WERI-Rb-1 (cell line): ENCODE measurements around the gene BCAS2.
A peak's percentile ranks its signal among the peaks of the same experiment; 100 is the strongest.

Experiments used
- DNase-seq: peaks from one replicate; pipeline ENCODE4 v3.0.0-alpha.2; 2020
- H3K27ac ChIP-seq: fragments of 250-450 bp; sonication (Bioruptor Pico); 2 replicates; pipeline ENCODE4 v1.5.1; 2020; ENCODE audit warnings: mild to moderate bottlenecking, moderate library complexity
- H3K27me3 ChIP-seq: fragments of 250-450 bp; sonication (Bioruptor Pico); 2 replicates; pipeline ENCODE4 v1.5.1; 2021; ENCODE audit warnings: mild to moderate bottlenecking, low read depth, moderate library complexity; ENCODE audit not compliant: insufficient read depth, severe bottlenecking
- H3K36me3 ChIP-seq: fragments of 250-450 bp; sonication (Bioruptor Pico); 2 replicates; pipeline ENCODE4 v1.5.1; 2020; ENCODE audit warnings: mild to moderate bottlenecking, moderate library complexity
- H3K4me3 ChIP-seq: 2 replicates; pipeline ENCODE4 v1.5.1; 2011; ENCODE audit warnings: low read depth, mild to moderate bottlenecking, control low read depth, low read length
- H3K9me3 ChIP-seq: fragments of 250-450 bp; sonication (Bioruptor Pico); 2 replicates; pipeline ENCODE4 v1.5.1; 2021; ENCODE audit warnings: mild to moderate bottlenecking, moderate library complexity; ENCODE audit not compliant: severe bottlenecking
- TF ChIP-seq, protein P1 (sequence below): IDR thresholded peaks from 2 replicates; pipeline ENCODE4 v1.5.1; 2011; ENCODE audit warnings: low read depth, mild to moderate bottlenecking, control low read depth, inconsistent platforms, low read length

Gene BCAS2

GRCh38 chr1:114594046-114594445 is 12.6 kb upstream of the BCAS2 start:
- H3K9me3 ChIP-seq = no peaks in the 10 kb centered on the region
- no peak for DNase-seq
- no peaks in the 10 kb centered on the region for H3K36me3 ChIP-seq
- H3K4me3 ChIP-seq = no peak overlapping the region
- no peak overlapping the region for H3K27ac ChIP-seq
- TF ChIP-seq, protein P1, sequence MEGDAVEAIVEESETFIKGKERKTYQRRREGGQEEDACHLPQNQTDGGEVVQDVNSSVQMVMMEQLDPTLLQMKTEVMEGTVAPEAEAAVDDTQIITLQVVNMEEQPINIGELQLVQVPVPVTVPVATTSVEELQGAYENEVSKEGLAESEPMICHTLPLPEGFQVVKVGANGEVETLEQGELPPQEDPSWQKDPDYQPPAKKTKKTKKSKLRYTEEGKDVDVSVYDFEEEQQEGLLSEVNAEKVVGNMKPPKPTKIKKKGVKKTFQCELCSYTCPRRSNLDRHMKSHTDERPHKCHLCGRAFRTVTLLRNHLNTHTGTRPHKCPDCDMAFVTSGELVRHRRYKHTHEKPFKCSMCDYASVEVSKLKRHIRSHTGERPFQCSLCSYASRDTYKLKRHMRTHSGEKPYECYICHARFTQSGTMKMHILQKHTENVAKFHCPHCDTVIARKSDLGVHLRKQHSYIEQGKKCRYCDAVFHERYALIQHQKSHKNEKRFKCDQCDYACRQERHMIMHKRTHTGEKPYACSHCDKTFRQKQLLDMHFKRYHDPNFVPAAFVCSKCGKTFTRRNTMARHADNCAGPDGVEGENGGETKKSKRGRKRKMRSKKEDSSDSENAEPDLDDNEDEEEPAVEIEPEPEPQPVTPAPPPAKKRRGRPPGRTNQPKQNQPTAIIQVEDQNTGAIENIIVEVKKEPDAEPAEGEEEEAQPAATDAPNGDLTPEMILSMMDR = no peak
- no peaks in the 10 kb centered on the region for H3K27me3 ChIP-seq

- Histone ChIP-seq H3K27ac (no peak overlapping the region), H3K36me3 (no peaks in the 10 kb centered on the region), H3K4me3 (no peak overlapping the region), H3K27me3 (no peaks in the 10 kb centered on the region), H3K9me3 (no peaks in the 10 kb centered on the region)
- no peak for DNase-seq
- TF ChIP-seq, protein P1 = no peak
Observed at GRCh38 chr1:114589122-114589521, 7.7 kb upstream of the BCAS2 start.

DNA sequence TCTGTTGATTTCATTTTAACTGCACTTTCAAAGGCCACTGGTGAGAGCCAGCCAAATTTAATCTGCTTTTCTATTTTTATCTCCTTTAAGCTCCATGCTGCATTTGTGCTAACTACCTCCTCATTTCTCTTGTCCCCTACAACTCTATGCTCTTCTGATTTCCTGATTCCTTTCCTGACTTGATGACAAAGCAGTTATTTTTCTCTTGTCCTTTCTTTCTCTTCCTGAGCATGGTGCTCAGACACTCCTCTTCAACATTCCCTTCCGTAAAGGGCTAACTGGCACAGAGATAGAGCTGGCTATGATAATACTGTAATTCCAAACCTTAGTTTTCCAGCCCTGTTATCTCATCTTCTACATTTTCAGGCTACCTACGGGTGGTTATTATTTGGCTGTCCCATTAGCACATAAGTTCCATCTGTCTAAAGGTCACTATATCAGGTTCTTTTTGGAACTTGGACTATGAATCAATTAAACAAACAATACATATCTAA is 6.8 kb upstream of the BCAS2 start:
- no peak for DNase-seq
- Histone ChIP-seq H3K27ac (0 out of 2 replicates have a peak overlapping the region, but pooled peaks have one; percentile 23), H3K27me3 (no peaks in the 10 kb centered on the region), H3K4me3 (no peak overlapping the region), H3K9me3 (no peaks in the 10 kb centered on the region), H3K36me3 (no peaks in the 10 kb centered on the region)
- TF ChIP-seq, protein P1 = no peak

- Histone ChIP-seq H3K27ac (no peak overlapping the region), H3K9me3 (no peaks in the 10 kb centered on the region), H3K27me3 (no peaks in the 10 kb centered on the region), H3K36me3 (no peaks in the 10 kb centered on the region), H3K4me3 (no peak overlapping the region)
- TF ChIP-seq, protein P1 = no peak
- DNase-seq = no peak
Observed at GRCh38 chr1:114587203-114587991, 6.0 kb upstream of the BCAS2 start.

- Histone ChIP-seq H3K4me3 (no peak overlapping the region), H3K36me3 (no peaks in the 10 kb centered on the region), H3K9me3 (no peaks in the 10 kb centered on the region), H3K27me3 (no peaks in the 10 kb centered on the region), H3K27ac (no peak overlapping the region)
- TF ChIP-seq, protein P1 = no peak
- DNase-seq = no peak
Observed at GRCh38 chr1:114586513-114587047, 5.2 kb upstream of the BCAS2 start.
